Suprapubic skin (tissue), 3 donors: ENCODE measurements around the gene ITGB4.

Source experiments
- CTCF ChIP-seq, 2 donors: fragments of 200-600 bp in 1 of 2; fragments of 450-650 bp in 1 of 2; sonication (generic) in 1 of 2; IDR thresholded peaks; one replicate each; pipeline ENCODE4 v1.5.1; 2016 to 2019; ENCODE audit warnings: antibody characterized with exemption in 2 of 2, mild to moderate bottlenecking in 1 of 2, moderate library complexity in 1 of 2
- POLR2A ChIP-seq, 2 donors: fragments of 450-650 bp; IDR thresholded peaks; one replicate each; pipeline ENCODE4 v1.6.1; 2017; ENCODE audit warnings: antibody characterized with exemption in 2 of 2, mild to moderate bottlenecking in 2 of 2, moderate library complexity in 2 of 2

GRCh38 chr17:75725504-75725903, 4.2 kb downstream of the ITGB4 start:
- TF ChIP-seq CTCF (IDR thresholded peaks at IDR 0.05) (no peak), POLR2A (IDR thresholded peaks at IDR 0.05) (no peak)
